HEK293 (cell line): ENCODE measurements around the gene CYP2B6.
A peak's percentile ranks its signal among the peaks of the same experiment; 100 is the strongest.

ENCODE experiments used
- CTCF ChIA-PET: fragments of 350-600 bp; formaldehyde crosslinking; extraction: SDS; loops from one replicate; lab custom pipeline; 2021; ENCODE audit warnings: antibody characterized with exemption; lab: Yijun Ruan, JAX
- POLR2A ChIA-PET: fragments of 300-600 bp; formaldehyde crosslinking; extraction: SDS; loops from one replicate; lab custom pipeline; 2020; ENCODE audit warnings: antibody characterized with exemption, inconsistent platforms; lab: Yijun Ruan, JAX
- H3K27ac ChIP-seq: fragments of 200-500 bp; sonication (Bioruptor generic); 2 replicates; pipeline ENCODE4 v1.5.1; 2014; ENCODE audit warnings: low read depth, low read length, control low read depth, inconsistent platforms; ENCODE audit errors: extremely low read depth
- H3K36me3 ChIP-seq, 2 experiments: fragments of 200-500 bp in 1 of 2; sonication (Bioruptor generic) in 1 of 2; 1 replicate in 1 of 2; 2 replicates in 1 of 2; pipeline ENCODE4 v1.5.1; 2014 to 2017; ENCODE audit warnings: inconsistent platforms in 2 of 2, low read length in 2 of 2; ENCODE audit not compliant: control insufficient read depth in 2 of 2, insufficient read depth in 1 of 2
- H3K4me1 ChIP-seq: fragments of 200-500 bp; sonication (Bioruptor generic); 2 replicates; pipeline ENCODE4 v1.5.1; 2014; ENCODE audit warnings: mild to moderate bottlenecking, low read length, inconsistent platforms; ENCODE audit not compliant: control insufficient read depth, insufficient read depth
- H3K4me3 ChIP-seq: 2 replicates; pipeline ENCODE4 v1.5.1; 2011; ENCODE audit warnings: low read depth, mild to moderate bottlenecking, control low read depth, low read length, moderate library complexity
- H3K9me3 ChIP-seq: fragments of 200-500 bp; sonication (Bioruptor generic); 2 replicates; pipeline ENCODE4 v1.5.1; 2014; ENCODE audit warnings: low read depth, low read length, inconsistent platforms; ENCODE audit not compliant: control insufficient read depth, insufficient read depth
- AEBP2 ChIP-seq: fragments of 450-650 bp; formaldehyde crosslinking; IDR thresholded peaks from 2 replicates; pipeline ENCODE4 v1.5.1; 2016; ENCODE audit warnings: missing biosample characterization, missing genetic modification characterization, borderline replicate concordance
- GLIS1 ChIP-seq: fragments of 450-650 bp; formaldehyde crosslinking; IDR thresholded peaks from 2 replicates; pipeline ENCODE4 v1.5.1; 2016; ENCODE audit warnings: missing biosample characterization, missing genetic modification characterization
- HOXD13 ChIP-seq: sonication (generic); formaldehyde crosslinking; IDR thresholded peaks from 2 replicates; pipeline ENCODE4 v1.8.0; 2022; ENCODE audit warnings: missing genetic modification reagents, borderline replicate concordance
- OVOL3 ChIP-seq: fragments of 450-650 bp; formaldehyde crosslinking; IDR thresholded peaks from 2 replicates; pipeline ENCODE4 v1.5.1; 2016; ENCODE audit warnings: missing biosample characterization, missing genetic modification characterization
- SCRT1 ChIP-seq: fragments of 450-650 bp; formaldehyde crosslinking; IDR thresholded peaks from 2 replicates; pipeline ENCODE4 v1.5.1; 2016; ENCODE audit warnings: missing biosample characterization, missing genetic modification characterization, borderline replicate concordance
- SETDB1 ChIP-seq: IDR thresholded peaks from one replicate; pipeline ENCODE4 v1.6.1; 2017; ENCODE audit warnings: mild to moderate bottlenecking, low read length, moderate library complexity, mixed read lengths; ENCODE audit not compliant: insufficient read length
- ZFP41 ChIP-seq: fragments of 450-650 bp; formaldehyde crosslinking; IDR thresholded peaks from 2 replicates; pipeline ENCODE4 v1.5.1; 2016; ENCODE audit warnings: missing biosample characterization, missing genetic modification characterization, borderline replicate concordance
- ZNF175 ChIP-seq: fragments of 450-650 bp; formaldehyde crosslinking; IDR thresholded peaks from 2 replicates; pipeline ENCODE4 v1.5.1; 2016; ENCODE audit warnings: missing biosample characterization, missing genetic modification characterization
- ZNF19 ChIP-seq: fragments of 450-650 bp; formaldehyde crosslinking; IDR thresholded peaks from 2 replicates; pipeline ENCODE4; 2016; ENCODE audit warnings: missing biosample characterization, missing genetic modification characterization, low read depth
- ZNF202 ChIP-seq: fragments of 450-650 bp; formaldehyde crosslinking; IDR thresholded peaks from 2 replicates; pipeline ENCODE4 v1.5.1; 2016; ENCODE audit warnings: missing biosample characterization, missing genetic modification characterization, borderline replicate concordance
- ZNF274 ChIP-seq, 2 experiments: fragments of 200-500 bp in 1 of 2; fragments of 450-650 bp in 1 of 2; sonication (Bioruptor generic) in 1 of 2; formaldehyde crosslinking in 1 of 2; IDR thresholded peaks; 2 replicates each; pipeline versions ENCODE4 v1.5.1 to v1.6.1; 2014 to 2016; ENCODE audit warnings: borderline replicate concordance in 1 of 2, inconsistent platforms in 1 of 2, low read length in 1 of 2, missing biosample characterization in 1 of 2, missing genetic modification characterization in 1 of 2
- ZNF280D ChIP-seq: fragments of 450-650 bp; formaldehyde crosslinking; IDR thresholded peaks from 2 replicates; pipeline ENCODE4 v1.5.1; 2016; ENCODE audit warnings: missing biosample characterization, missing genetic modification characterization
- ZNF335 ChIP-seq: fragments of 450-650 bp; formaldehyde crosslinking; conservative IDR thresholded peaks from 2 replicates; pipeline ENCODE4 v1.5.1; 2016; ENCODE audit warnings: missing biosample characterization, missing genetic modification characterization
- ZNF362 ChIP-seq: fragments of 450-650 bp; formaldehyde crosslinking; IDR thresholded peaks from 2 replicates; pipeline ENCODE4 v1.5.1; 2016; ENCODE audit warnings: missing biosample characterization, missing genetic modification characterization
- ZNF366 ChIP-seq: fragments of 450-650 bp; formaldehyde crosslinking; conservative IDR thresholded peaks from 2 replicates; pipeline ENCODE4 v1.5.1; 2016; ENCODE audit warnings: missing biosample characterization, missing genetic modification characterization
- ZNF404 ChIP-seq: fragments of 450-650 bp; formaldehyde crosslinking; IDR thresholded peaks from 2 replicates; pipeline ENCODE4 v1.5.1; 2017; ENCODE audit warnings: missing biosample characterization, missing genetic modification characterization
- ZNF510 ChIP-seq: fragments of 450-650 bp; formaldehyde crosslinking; IDR thresholded peaks from 2 replicates; pipeline ENCODE4 v1.5.1; 2018; ENCODE audit warnings: mild to moderate bottlenecking, missing genetic modification characterization, missing biosample characterization; ENCODE audit not compliant: insufficient replicate concordance
- ZNF518A ChIP-seq: fragments of 450-650 bp; formaldehyde crosslinking; conservative IDR thresholded peaks from 2 replicates; pipeline ENCODE4 v1.5.1; 2016; ENCODE audit warnings: low read depth, missing biosample characterization, missing genetic modification characterization
- ZNF585B ChIP-seq: fragments of 450-650 bp; formaldehyde crosslinking; IDR thresholded peaks from 2 replicates; pipeline ENCODE4 v1.5.1; 2016; ENCODE audit warnings: missing biosample characterization, missing genetic modification characterization
- ZNF596 ChIP-seq: fragments of 450-650 bp; IDR thresholded peaks from 2 replicates; pipeline ENCODE4 v1.5.0; 2018; ENCODE audit warnings: missing biosample characterization, mild to moderate bottlenecking, missing genetic modification characterization, moderate library complexity
- ZNF610 ChIP-seq: fragments of 450-650 bp; formaldehyde crosslinking; IDR thresholded peaks from 2 replicates; pipeline ENCODE4 v1.5.1; 2016; ENCODE audit warnings: missing biosample characterization, missing genetic modification characterization, borderline replicate concordance
- ZSCAN5A ChIP-seq: fragments of 450-650 bp; formaldehyde crosslinking; IDR thresholded peaks from 2 replicates; pipeline ENCODE4 v1.5.1; 2016; ENCODE audit warnings: missing biosample characterization, missing genetic modification characterization
- TF ChIP-seq, protein P1 (sequence below): fragments of 450-650 bp; formaldehyde crosslinking; IDR thresholded peaks from 2 replicates; pipeline ENCODE4 v1.5.1; 2017; ENCODE audit warnings: missing biosample characterization, missing genetic modification characterization

Gene CYP2B6

GRCh38 chr19:40954573-40954972 lies 36.5 kb upstream of the CYP2B6 start (continued):
- TF ChIP-seq, protein P1, sequence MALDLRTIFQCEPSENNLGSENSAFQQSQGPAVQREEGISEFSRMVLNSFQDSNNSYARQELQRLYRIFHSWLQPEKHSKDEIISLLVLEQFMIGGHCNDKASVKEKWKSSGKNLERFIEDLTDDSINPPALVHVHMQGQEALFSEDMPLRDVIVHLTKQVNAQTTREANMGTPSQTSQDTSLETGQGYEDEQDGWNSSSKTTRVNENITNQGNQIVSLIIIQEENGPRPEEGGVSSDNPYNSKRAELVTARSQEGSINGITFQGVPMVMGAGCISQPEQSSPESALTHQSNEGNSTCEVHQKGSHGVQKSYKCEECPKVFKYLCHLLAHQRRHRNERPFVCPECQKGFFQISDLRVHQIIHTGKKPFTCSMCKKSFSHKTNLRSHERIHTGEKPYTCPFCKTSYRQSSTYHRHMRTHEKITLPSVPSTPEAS = no peak
- TF ChIP-seq ZSCAN5A (tag by site-specific recombination) (no peak), GLIS1 (no peak), ZNF19 (tag by site-specific recombination) (0 out of 2 replicates have a peak, but pooled peaks have one; percentile 6), SETDB1 (peak; percentile 85), ZNF362 (no peak), OVOL3 (tag by site-specific recombination) (no peak), ZNF610 (0 out of 2 replicates have a peak, but pooled peaks have one; percentile 65), ZNF518A (tag by site-specific recombination) (peak; percentile 23; the same call in 1 of the 2 replicates), ZNF596 (tag by site-specific recombination) (no peak), AEBP2 (tag by site-specific recombination) (no peak), ZNF202 (tag by site-specific recombination) (no peak), ZNF404 (tag by site-specific recombination) (0 out of 2 replicates have a peak, but pooled peaks have one; percentile 20), SCRT1 (tag by site-specific recombination) (no peak), ZNF510 (tag by site-specific recombination) (peak; percentile 42)

DNA sequence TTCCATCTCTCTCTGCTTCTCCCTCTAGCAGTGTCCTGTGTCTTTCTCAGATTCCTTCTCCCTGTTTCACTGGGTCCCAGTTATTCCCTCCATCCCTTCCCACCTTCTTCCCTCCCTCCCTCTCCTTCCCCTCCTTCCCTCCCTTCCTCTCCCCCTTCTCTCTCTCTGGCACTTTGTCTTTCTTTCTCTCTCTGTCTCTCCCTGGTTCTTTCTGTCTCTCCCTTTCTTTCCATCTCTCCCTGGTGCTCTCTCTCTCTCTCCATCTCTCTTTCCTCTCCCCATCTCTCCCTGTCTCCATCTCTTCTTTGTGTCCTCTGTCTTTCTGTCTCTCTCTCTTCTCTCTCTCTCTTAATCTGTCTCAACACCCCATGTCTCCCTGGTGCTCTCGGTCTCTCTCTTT lies 31.7 kb upstream of the CYP2B6 start:
- Histone ChIP-seq H3K4me1 (peaks cover 20% of the 10 kb centered on the region), H3K27ac (no peak overlapping the region), H3K4me3 (no peak overlapping the region), H3K9me3 (peaks cover 6% of the 10 kb centered on the region), H3K36me3 (no peaks in the 10 kb centered on the region; a peak in 1 of 3 replicates)
- CTCF ChIA-PET = interaction anchor here (0.6 to 3.3 kb wide), 3 partner anchors 16 to 296 kb away, joined by 3 to 13 read pairs (median 3); no protein-coding TSS in a partner anchor
- POLR2A ChIA-PET = no interaction called here
- TF ChIP-seq ZNF274 (IDR thresholded peaks at IDR 0.05; ENCODE audit: low read length) = no peak
- no peak for TF ChIP-seq ZNF274 (tag by site-specific recombination; IDR thresholded peaks at IDR 0.05; ENCODE audit: borderline replicate concordance)
- TF ChIP-seq ZNF404 (tag by site-specific recombination) = 0 out of 2 replicates have a peak, but pooled peaks have one; percentile 9
- no peak for TF ChIP-seq ZNF585B (tag by site-specific recombination)
- TF ChIP-seq ZNF280D = no peak
- TF ChIP-seq ZNF175 = 0 out of 2 replicates have a peak, but pooled peaks have one; percentile 81
- TF ChIP-seq ZNF335 (tag by site-specific recombination) = no peak
- no peak for TF ChIP-seq ZFP41 (tag by site-specific recombination)
- TF ChIP-seq ZNF366 (tag by site-specific recombination) = peak; percentile 92
- no peak for TF ChIP-seq HOXD13 (CRISPR knock-in tag)
